HG03439 (cell line): Measurements from ENCODE around the gene FAM161A.
"Not testable (repeated sequence)": the region's sequence is repeated elsewhere in the genome, so short reads cannot be mapped to it uniquely, and the experiment has no call there.

Source experiments
- ATAC-seq: cut with Tn5 transposase; IDR thresholded peaks from one replicate; pipeline ENCODE4 v1.9.1; 2021; ENCODE audit warnings: mild to moderate bottlenecking, moderate library complexity; ENCODE audit not compliant: unreplicated experiment

The FAM161A gene

GRCh38 chr2:61851270-61851669, 2.6 kb downstream of the FAM161A start:
- ATAC-seq: not testable (repeated sequence)

- no peak for ATAC-seq
Observed at GRCh38 chr2:61845320-61845719, 8.5 kb downstream of the FAM161A start.

- ATAC-seq: no peak
Observed at GRCh38 chr2:61841286-61841685, 12.6 kb downstream of the FAM161A start.

- no peak for ATAC-seq
Observed at GRCh38 chr2:61834893-61835292, 19.0 kb downstream of the FAM161A start.

GRCh38 chr2:61833971-61834370, 19.9 kb downstream of the FAM161A start:
- no peak for ATAC-seq

- no peak for ATAC-seq
Observed at GRCh38 chr2:61832183-61832841, 21.5 kb downstream of the FAM161A start.

- no peak for ATAC-seq
Observed at GRCh38 chr2:61822255-61822654, 31.6 kb downstream of the FAM161A start.

- no peak for ATAC-seq
Observed at GRCh38 chr2:61816480-61817355, 37.1 kb downstream of the FAM161A start.

GRCh38 chr2:61814539-61815160, 39.2 kb downstream of the FAM161A start:
- ATAC-seq: no peak

- ATAC-seq: not testable (repeated sequence)
Observed at GRCh38 chr2:61813314-61813713, 40.5 kb downstream of the FAM161A start.

GRCh38 chr2:61811821-61812220, 42.0 kb downstream of the FAM161A start:
- no peak for ATAC-seq

- ATAC-seq: not testable (repeated sequence)
Observed at GRCh38 chr2:61810203-61810602, 43.7 kb downstream of the FAM161A start.

- not testable (repeated sequence) for ATAC-seq
Observed at GRCh38 chr2:61808693-61809092, 45.2 kb downstream of the FAM161A start.

- no peak for ATAC-seq
Observed at GRCh38 chr2:61807036-61807757, 46.7 kb downstream of the FAM161A start.

GRCh38 chr2:61802548-61802947, 51.3 kb downstream of the FAM161A start:
- ATAC-seq: no peak

GRCh38 chr2:61799099-61799498, 54.8 kb downstream of the FAM161A start:
- ATAC-seq: no peak

- not testable (repeated sequence) for ATAC-seq
Observed at GRCh38 chr2:61797446-61797845, 56.4 kb downstream of the FAM161A start.

- ATAC-seq: no peak
Observed at GRCh38 chr2:61795408-61795807, 58.5 kb downstream of the FAM161A start.

- ATAC-seq: peak; percentile 84
Observed at GRCh38 chr2:61793389-61793836, 60.4 kb downstream of the FAM161A start.

GRCh38 chr2:61792355-61792890, 61.4 kb downstream of the FAM161A start:
- no peak for ATAC-seq
